Pons (tissue), 1 donor: ENCODE data around the gene PRRG4.
"Not testable (repeated sequence)": the region's sequence is repeated elsewhere in the genome, so short reads cannot be mapped to it uniquely, and the experiment has no call there.

Experiments
- DNase-seq: peaks from one replicate; pipeline ENCODE4 v3.0.0-alpha.2; 2016; ENCODE audit warnings: low spot score

Gene PRRG4

GRCh38 chr11:32885556-32885955 is 55.8 kb downstream of the PRRG4 start:
- no peak for DNase-seq

DNA sequence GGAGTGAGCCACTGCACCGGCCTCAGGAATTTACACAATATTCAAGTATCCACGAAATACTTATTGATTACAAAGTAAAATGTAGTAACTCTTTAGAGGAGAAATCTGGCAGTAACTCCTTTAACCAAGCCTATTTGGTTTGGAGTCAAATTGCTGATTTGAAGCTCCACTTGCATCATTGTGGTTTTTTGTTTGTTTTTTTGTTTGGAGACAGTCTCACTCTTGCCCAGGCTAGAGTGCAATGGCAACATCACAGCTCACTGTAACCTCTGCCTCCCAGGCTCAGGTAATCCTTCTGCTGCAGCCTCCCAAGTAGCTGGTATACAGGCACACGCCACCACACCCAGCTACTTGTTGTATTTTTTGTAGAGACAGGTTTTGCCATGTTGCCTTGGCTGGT is 56.5 kb downstream of the PRRG4 start:
- DNase-seq, result no peak

- not testable (repeated sequence) for DNase-seq
These were observed 58.1 kb downstream of the PRRG4 start for GRCh38 chr11:32887707-32888383.

DNA sequence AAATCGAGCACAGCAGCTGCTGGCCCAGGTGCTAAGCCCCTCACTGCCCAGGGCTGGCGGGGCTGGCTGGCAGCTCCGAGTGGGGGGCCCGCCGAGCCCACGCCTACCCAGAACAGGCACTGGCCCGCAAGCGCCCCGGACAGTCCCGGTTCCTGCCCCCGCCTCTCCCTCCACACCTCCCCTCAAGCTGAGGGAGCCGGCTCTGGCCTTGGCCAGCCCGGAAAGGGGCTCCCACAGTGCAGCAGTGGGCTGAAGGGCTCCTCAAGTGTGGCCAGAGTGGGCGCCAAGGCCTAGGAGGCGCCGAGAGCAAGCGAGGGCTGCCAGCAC is 58.6 kb downstream of the PRRG4 start:
- DNase-seq, result not testable (repeated sequence)

- DNase-seq, result no peak
These were observed 59.1 kb downstream of the PRRG4 start for GRCh38 chr11:32888805-32889204.

DNA sequence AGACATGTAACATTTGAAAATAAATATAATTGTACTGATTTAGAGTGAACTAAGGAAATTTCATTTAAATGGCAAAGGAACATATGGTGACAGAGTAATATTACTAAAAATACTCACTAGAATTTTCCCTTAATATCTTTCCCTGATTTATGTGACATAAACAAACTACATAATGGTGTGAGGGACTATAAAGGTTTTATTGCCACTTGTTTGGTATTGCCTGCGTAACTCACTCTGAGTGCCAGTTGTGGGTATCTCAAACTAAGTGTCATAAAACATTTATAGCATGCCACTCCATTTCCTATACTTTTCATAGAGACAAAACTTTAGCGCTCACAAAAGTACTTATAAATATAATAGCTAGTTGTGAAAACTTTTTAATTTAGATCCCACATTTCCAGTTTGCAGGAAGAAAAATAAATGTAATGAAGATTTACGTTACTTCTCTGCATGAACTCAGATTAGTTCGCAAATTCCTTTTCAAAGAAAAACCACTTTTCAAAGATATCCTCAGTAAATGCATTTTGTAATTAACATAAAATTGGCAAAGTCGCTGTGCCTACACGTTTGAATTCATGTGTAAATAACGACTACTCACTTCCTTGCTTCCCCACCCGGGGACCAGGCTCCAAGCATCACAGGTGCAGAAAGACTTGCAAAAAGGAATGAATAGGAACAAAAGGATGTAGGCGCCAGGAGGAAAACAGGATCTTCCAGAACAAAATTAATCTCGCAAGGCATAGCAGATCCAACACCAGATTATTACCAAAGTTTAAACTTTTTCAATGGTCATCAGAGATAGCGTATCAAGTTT is 61.3 kb downstream of the PRRG4 start:
- no peak for DNase-seq

- peak; percentile 69 for DNase-seq
These were observed 62.1 kb downstream of the PRRG4 start for GRCh38 chr11:32891657-32892354.

GRCh38 chr11:32892355-32893092 is 62.8 kb downstream of the PRRG4 start, which contains the start of gene QSER1:
Gene QSER1 (plus strand): TSS chr11:32892811. CDS start chr11:32893126, 315 bp downstream.
- peak; percentile 53 for DNase-seq

DNA sequence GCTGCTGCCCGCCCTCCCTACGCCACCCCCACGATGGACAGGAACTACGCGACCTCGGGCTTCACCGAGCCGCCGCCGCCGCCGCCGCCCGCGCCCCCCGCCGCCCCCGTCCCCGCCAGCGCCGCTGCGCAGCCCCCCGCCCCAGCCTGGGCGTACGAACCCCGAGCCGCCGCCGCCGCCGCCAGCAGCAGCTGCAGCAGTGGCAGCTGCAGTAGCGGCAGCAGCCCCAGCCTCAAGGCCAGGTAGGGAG is 63.3 kb downstream of the PRRG4 start:
- no peak for DNase-seq

DNA sequence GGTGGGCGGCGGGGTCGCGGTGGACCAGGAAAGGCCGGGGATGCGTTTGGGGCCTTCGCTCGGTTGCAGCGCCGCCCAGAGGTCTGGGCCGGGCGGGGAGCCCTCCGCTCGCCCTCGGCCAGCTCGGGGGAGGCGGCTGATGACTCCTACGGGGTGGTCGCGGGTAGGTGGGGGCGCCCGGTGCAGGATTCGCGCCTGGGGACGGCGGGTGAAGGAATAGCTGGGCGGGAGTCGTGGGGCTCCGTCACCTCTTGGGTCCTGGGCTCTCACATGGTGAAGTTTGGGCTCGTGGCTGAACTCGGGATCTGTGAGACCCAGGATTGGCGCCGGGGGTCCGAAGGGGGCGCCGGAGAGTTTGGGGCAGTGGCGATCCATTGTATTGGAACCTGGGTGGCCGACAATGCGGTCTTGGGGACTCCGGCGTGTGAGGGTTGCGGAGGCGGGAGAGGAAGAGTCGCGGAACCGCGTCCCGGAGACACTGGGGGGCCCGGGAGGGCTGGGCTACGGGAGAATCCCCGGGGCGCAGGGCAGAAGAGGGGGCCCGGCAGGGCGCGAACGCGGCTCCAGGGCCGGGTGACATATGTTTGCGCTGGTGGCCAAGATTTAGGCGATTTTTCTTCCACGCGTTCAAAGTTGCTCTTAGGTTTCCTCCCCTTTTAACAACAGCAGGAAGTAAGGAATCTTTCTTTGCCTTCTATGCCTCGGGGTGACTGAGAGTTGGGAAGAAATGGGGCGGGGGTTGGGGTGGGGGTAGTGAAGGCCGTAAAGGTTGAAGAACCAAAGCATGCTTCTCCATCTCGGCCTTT is 63.8 kb downstream of the PRRG4 start:
- DNase-seq, result no peak

DNA sequence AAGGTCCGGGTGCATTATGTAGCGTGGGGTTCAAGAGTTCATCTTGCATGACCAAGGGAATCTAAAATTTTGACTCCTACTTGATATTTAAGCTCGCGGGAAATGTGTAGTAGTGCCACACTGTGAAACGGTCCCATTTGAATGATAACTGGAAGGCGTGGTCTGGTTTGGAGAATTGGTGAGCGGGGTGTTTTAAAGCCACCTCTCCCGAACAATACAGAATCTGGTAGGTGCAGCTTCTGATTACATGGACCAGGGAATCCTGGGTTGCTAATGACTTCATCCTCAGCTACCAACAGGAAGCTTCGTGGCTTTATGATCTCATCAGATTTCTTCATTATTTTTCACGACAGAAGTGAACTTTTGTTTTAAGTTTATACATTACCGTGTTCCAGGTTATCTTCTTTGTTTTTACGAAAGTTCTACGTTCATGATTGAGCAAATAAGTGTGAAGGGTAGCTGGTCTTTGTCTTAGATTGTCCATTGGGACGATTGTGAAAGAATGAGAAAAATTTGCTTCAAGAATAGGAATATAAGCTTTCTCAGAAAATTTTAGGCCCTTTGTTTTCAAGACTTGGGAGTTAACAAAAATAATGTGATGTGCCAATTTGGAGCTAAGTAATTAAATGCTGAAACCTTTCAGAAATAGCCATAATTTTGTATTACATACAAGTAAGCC is 64.6 kb downstream of the PRRG4 start:
- DNase-seq, result peak; percentile 49

DNA sequence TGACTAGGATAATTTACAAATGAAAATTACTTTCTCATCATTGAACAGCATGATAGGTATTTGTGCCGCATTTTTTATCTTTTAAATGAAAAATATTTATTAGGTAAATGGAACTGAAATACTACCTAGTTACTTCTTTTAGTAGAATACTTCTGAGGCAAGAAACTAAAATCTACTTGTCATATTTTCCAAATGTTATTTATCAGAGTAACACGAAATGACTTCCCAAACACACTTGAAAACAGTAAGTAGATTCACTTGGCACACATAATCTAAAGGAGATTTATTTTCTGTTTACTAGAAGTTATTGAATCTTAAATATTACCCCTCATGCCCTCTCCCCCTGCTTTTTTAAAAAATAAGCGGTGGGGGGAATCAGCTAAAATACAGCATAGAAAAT is 65.2 kb downstream of the PRRG4 start:
- no peak for DNase-seq

- DNase-seq, result no peak
These were observed 65.7 kb downstream of the PRRG4 start for GRCh38 chr11:32895471-32895870.

- no peak for DNase-seq
These were observed 67.4 kb downstream of the PRRG4 start for GRCh38 chr11:32897103-32897502.

DNA sequence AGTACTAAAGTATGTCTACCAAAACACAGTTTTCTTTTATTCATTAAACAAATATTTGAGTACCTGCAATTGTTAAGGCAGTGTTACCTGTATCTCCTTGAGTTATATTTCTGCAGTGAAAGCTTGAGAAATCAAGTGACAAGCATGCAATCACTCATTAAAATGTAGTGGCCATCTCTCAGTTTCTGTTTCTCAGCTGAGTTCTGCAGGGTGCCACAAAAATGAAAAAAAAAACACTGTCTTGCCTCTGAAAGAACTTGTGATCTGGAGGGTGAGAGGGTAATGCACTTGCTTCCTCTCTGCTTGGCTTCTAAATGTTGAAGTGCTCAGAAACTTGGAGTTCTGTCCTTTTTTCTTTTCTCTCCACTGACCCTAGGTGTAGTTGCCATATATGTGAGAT is 69.7 kb downstream of the PRRG4 start:
- DNase-seq, result no peak

GRCh38 chr11:32902089-32902665 is 72.5 kb downstream of the PRRG4 start:
- no peak for DNase-seq

- no peak for DNase-seq
These were observed 75.4 kb downstream of the PRRG4 start for GRCh38 chr11:32905028-32905667.
